Lower leg skin (tissue), 4 donors: ENCODE results near the gene RNF168. TPM values are rescaled to one million over a fixed set of nuclear protein-coding genes. Genes with fewer than 3 reads are reported as not detected.
"Not testable (repeated sequence)": the region's sequence is repeated elsewhere in the genome, so short reads cannot be mapped to it uniquely, and the experiment has no call there.

Experiments used
- DNase-seq, 2 donors: peaks; one replicate each; pipeline ENCODE4 v3.0.0-alpha.2; 2019; ENCODE audit warnings: low spot score in 2 of 2
- H3K4me3 ChIP-seq: fragments of 200-600 bp; sonication (generic); 2 replicates; pipeline ENCODE4 v1.5.1; 2017; ENCODE audit warnings: mild to moderate bottlenecking, low read depth; ENCODE audit not compliant: poor library complexity, severe bottlenecking
- POLR2A ChIP-seq, 2 donors: fragments of 450-650 bp; IDR thresholded peaks; one replicate each; pipeline ENCODE4 v1.6.1; 2016 to 2017; ENCODE audit warnings: antibody characterized with exemption in 2 of 2, mild to moderate bottlenecking in 1 of 2, moderate library complexity in 1 of 2
- WGBS, 2 donors: methylation state at CpG; one replicate each; pipeline ENCODE4 v1.1.5; 2018; 5-methylcytosine and 5-hydroxymethylcytosine counted together
- intact Hi-C: fragments of 100-400 bp; cut with DNase I; formaldehyde crosslinking; loops from one replicate; pipeline ENCODE4 v1.15.0; 2023; ENCODE audit warnings: low total_unique reads
- total RNA-seq, 4 donors: library from RNA; depleted of rRNA; stranded (reverse); fragments of >200 nt; gene quantifications; one replicate each; pipeline ENCODE4 v1.1.0, GENCODE V29; 2016
- TF ChIP-seq, protein P1 (sequence below), 3 donors: fragments of 450-650 bp; IDR thresholded peaks; one replicate each; pipeline ENCODE4 v1.5.1; 2016; ENCODE audit warnings: antibody characterized with exemption in 3 of 3, mild to moderate bottlenecking in 3 of 3, moderate library complexity in 2 of 3

Gene RNF168
- total RNA-seq, 4 donors from 2014 or later: 23.9 to 35.4 (median 27.0) TPM

DNA sequence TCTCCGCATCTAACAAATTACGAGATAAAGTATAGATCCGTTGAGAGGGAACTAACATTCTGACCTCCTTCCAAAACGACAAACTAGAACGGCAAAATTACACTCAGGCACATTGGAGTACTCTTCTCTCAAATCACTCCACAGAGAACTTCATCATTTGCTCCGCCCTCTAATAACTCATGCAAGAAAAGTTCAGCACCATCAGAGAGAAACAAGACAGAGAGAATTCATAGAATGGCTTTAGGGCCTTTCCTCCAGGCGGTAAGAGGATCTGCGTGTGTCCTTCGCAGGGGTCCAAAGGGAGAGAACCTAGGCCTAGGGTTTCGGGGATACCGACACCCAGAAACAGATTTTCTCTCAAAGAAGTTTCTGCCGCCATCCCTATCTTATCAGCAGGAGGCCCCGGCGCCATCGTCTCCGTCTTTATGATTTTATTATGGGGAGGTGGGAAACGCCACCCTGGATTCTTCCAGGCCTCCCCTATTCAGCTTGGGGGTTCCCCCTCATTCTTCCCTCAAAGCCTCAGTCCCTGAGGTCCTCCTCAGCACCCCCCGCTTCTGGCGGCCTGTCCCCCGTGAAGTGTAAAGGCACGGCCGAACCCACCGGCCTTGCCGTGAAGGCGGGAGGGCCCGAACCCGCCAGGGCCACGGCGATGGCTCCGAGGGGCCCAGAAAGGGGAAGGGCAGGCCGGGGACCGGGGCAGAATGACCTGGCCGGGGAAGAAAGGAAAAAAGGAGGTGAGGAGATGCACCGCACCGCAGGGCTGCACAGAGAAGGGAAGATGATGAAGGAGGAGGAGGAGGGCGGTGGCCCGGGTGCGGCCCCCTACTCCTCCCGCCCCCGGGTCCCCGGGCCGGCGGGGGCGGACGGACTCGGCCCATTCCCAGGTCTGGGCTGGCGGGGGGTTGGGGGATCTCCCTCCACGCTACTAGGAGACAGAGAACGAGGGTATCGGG, 72.1 kb downstream of the RNF168 start:
- DNase-seq: peak in 1 of 2 donors; percentile 17
- H3K4me3 ChIP-seq: peak overlapping the region; percentile 98
- intact Hi-C loops: no loop called here
- WGBS, 2 donors: 0 to 1% methylated on average over 48 to 50 of the region's 50 CpGs
- TF ChIP-seq POLR2A (IDR thresholded peaks at IDR 0.05): no peak
- TF ChIP-seq, protein P1, sequence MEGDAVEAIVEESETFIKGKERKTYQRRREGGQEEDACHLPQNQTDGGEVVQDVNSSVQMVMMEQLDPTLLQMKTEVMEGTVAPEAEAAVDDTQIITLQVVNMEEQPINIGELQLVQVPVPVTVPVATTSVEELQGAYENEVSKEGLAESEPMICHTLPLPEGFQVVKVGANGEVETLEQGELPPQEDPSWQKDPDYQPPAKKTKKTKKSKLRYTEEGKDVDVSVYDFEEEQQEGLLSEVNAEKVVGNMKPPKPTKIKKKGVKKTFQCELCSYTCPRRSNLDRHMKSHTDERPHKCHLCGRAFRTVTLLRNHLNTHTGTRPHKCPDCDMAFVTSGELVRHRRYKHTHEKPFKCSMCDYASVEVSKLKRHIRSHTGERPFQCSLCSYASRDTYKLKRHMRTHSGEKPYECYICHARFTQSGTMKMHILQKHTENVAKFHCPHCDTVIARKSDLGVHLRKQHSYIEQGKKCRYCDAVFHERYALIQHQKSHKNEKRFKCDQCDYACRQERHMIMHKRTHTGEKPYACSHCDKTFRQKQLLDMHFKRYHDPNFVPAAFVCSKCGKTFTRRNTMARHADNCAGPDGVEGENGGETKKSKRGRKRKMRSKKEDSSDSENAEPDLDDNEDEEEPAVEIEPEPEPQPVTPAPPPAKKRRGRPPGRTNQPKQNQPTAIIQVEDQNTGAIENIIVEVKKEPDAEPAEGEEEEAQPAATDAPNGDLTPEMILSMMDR (IDR thresholded peaks at IDR 0.05): no peak

DNA sequence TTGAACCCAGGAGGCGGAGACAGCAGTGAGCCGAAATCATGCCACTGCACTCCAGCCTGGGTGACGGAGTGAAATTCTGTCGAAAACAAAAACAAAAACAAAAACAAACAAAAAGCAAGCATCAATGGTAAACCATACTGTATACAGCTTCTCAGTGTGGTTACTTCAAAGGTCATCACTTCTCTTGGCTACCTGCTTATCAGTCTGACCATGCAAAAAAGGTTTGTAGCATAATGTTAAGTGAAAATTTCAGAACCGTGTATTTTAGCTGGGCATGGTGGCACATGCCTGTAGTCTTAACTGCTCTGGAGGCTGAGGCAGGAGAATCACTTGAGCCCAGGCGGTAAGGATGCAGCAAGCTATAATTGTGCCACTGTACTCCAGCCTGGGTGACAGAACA, 75.5 kb downstream of the RNF168 start:
- TF ChIP-seq, protein P1 (IDR thresholded peaks at IDR 0.05): no peak
- no peak for TF ChIP-seq POLR2A (IDR thresholded peaks at IDR 0.05)
- WGBS, 2 donors: 75 to 86% methylated on average over 6 of the region's 6 CpGs
- H3K4me3 ChIP-seq: no peak overlapping the region
- no peak for DNase-seq
- intact Hi-C loops: no loop called here

DNA sequence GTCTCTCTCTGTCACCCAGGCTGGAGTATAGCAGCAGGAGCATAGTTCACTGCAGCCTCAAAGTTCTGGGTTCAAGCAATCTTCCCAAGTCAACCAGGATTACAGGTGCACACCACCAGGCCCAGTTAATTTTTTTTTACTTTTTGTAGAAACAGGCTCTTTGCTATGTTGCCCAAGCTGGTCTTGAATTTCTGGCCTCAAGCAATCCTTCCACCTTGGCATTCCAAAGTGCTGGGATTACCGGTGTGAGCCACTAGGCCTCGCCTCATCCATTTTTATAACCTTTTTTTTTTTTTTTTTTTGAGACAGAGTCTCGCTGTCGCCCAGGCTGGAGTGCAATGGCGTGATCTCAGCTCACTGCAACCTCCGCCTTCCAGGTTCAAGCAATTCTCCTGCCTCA, 79.1 kb downstream of the RNF168 start:
- H3K4me3 ChIP-seq, intact Hi-C loops, DNase-seq: not testable (repeated sequence)
- 86 to 88% methylated on average over 6 of the region's 6 CpGs for WGBS, 2 donors

DNA sequence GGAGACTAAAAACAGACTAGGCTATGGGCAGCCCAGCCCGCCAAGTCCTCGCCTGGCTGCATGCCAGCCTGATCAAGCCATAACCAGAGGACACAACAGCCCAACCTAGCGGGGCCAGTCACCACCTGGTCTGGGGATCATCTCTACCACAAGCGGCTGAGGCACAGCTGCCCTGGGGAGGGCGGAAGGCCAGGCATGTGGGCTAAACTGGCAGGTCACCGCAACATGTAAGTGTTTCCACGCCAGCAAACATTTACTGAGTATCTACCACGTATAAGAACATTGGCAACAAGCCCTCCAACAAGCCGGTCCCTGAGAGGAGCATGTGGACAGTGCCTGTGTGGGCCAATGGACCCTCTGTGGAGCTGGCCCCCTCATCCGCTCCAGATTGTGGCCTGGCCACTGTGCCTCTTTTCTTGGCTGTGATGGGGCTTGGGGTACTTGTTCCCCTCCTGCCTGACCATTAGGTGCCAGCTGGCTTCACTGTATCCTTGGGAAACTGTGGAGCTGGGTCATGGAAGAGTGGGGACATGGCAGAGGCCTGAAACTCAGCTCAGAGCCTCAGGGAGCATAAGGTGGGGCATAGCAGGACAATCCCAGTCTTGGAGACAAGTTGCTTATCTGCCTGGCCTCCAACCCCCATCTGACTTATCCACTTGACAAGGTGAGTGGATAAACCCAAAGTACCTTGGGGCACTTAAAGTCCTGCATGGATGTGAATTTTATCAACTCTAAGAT, 80.4 kb downstream of the RNF168 start:
- intact Hi-C loops: no loop called here
- H3K4me3 ChIP-seq: no peak overlapping the region
- TF ChIP-seq, protein P1 (IDR thresholded peaks at IDR 0.05): no peak
- TF ChIP-seq POLR2A (IDR thresholded peaks at IDR 0.05): no peak
- DNase-seq: peak in 1 of 2 donors; percentile 17
- 51 to 59% methylated on average over 9 to 10 of the region's 10 CpGs for WGBS, 2 donors

DNA sequence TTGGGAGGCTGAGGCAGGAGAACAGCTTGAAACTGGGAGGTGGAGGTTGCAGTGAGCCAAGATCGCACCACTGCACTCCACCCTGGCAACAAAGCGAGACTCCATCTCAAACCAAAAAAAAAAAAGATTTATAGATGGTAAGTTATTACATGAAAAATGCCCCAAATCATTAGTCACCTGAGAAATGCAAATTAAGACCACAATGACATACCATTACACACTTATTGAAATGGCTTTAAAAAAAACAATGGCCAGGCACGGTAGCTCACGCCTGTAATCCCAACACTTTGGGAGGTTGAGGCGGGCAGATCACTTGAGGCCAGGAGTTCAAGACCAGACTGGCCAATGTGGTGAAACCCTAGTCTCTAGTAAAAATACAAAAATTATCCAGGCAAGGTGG, 81.9 kb downstream of the RNF168 start:
- H3K4me3 ChIP-seq, intact Hi-C loops, DNase-seq: not testable (repeated sequence)
- 91 to 96% methylated on average over 5 of the region's 5 CpGs for WGBS, 2 donors

DNA sequence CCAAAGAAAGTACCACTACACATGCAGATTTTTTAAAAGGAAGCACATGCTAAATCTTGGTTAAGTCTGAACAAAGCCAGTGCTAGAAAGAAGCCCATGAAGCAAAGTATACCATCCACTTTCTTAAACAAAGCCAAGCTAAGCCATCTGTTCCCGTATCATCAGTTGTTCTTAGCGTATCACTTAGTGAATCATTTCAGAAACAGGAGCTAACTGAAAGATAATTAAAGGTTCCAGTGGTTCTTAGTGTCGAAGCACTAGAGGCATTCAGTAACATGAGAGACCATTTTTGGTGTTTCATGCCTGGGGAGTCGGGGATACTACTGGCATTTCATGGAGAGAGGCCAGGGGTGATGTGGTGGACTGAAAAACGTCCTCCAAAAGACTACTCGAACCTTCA, 84.2 kb downstream of the RNF168 start:
- WGBS, 2 donors: 91 to 92% methylated on average over 6 of the region's 6 CpGs
- intact Hi-C loops: no loop called here
- no peak for TF ChIP-seq POLR2A (IDR thresholded peaks at IDR 0.05)
- TF ChIP-seq, protein P1 (IDR thresholded peaks at IDR 0.05): no peak
- no peak overlapping the region for H3K4me3 ChIP-seq
- no peak for DNase-seq

Other genes starting within 250 kb of the RNF168 start
- gene PCYT1A, start 216.0 kb downstream of the RNF168 start, total RNA-seq: 100 to 1,000 TPM in 3 of 4 donors, 10 to 100 TPM in 1; 96.2 to 144 (median 110) TPM
- gene DYNLT2B, start 185.5 kb downstream of the RNF168 start, total RNA-seq: 1 to 10 TPM; 7.6 to 9.1 (median 8.4) TPM
- gene TM4SF19, start 165.4 kb downstream of the RNF168 start, total RNA-seq: 1 to 10 TPM in 2 of 4 donors, not detected in 2; 1.1 to 6.1 TPM
- 10 to 100 TPM; 20.5 to 30.4 (median 28.0) TPM for gene UBXN7, start 71.3 kb downstream of the RNF168 start, total RNA-seq
- under 1 TPM in 1 of 4 donors, not detected in 3; 0.25 TPM for gene SMCO1, start 11.6 kb upstream of the RNF168 start, total RNA-seq
- 10 to 100 TPM in 3 of 4 donors, 1 to 10 TPM in 1; 4.5 to 16.6 (median 12.2) TPM for gene WDR53, start 64.8 kb upstream of the RNF168 start, total RNA-seq
- 10 to 100 TPM; 16.1 to 33.7 (median 28.0) TPM for gene FBXO45, start 64.9 kb upstream of the RNF168 start, total RNA-seq
- gene NRROS, start 135.9 kb upstream of the RNF168 start, total RNA-seq: 1 to 10 TPM; 1.8 to 3.1 (median 2.4) TPM
- gene CEP19, start 208.5 kb upstream of the RNF168 start, total RNA-seq: 1 to 10 TPM in 2 of 4 donors, under 1 TPM in 1, not detected in 1; 0.63 to 1.4 (median 1.1) TPM
- 10 to 100 TPM; 18.4 to 28.5 (median 23.2) TPM for gene PIGX, start 208.6 kb upstream of the RNF168 start, total RNA-seq
- 10 to 100 TPM; 25.3 to 39.0 (median 32.8) TPM for gene PAK2, start 236.1 kb upstream of the RNF168 start, total RNA-seq